Neuronal stem cell (in vitro differentiated cells): ENCODE measurements around the gene LGR4. TPM values are rescaled to one million over a fixed set of nuclear protein-coding genes. Genes with fewer than 3 reads are reported as not detected.
"Not testable (repeated sequence)": the region's sequence is repeated elsewhere in the genome, so short reads cannot be mapped to it uniquely, and the experiment has no call there.

Experiments
- DNase-seq: peaks from one replicate; pipeline ENCODE4 v3.0.0-alpha.2; 2013; ENCODE audit warnings: low spot score
- H2AFZ ChIP-seq: one replicate; pipeline ENCODE4 v1.6.1; 2013; ENCODE audit warnings: mild to moderate bottlenecking, low read length, inconsistent platforms
- H2AK5ac ChIP-seq: 2 replicates; pipeline ENCODE4 v1.6.1; 2013; ENCODE audit warnings: low read depth, mild to moderate bottlenecking, inconsistent platforms, low read length, moderate library complexity, mixed read lengths
- H2BK120ac ChIP-seq: 2 replicates; pipeline ENCODE4 v1.6.1; 2013; ENCODE audit warnings: low read depth, mild to moderate bottlenecking, inconsistent platforms, low read length, moderate library complexity, mixed read lengths
- H2BK12ac ChIP-seq: one replicate; pipeline ENCODE4 v1.6.1; 2013; ENCODE audit warnings: low read length, inconsistent platforms
- H2BK15ac ChIP-seq: 2 replicates; pipeline ENCODE4 v1.6.1; 2013; ENCODE audit warnings: mild to moderate bottlenecking, low read length, inconsistent platforms, mixed read lengths
- H2BK5ac ChIP-seq: one replicate; pipeline ENCODE4 v1.6.1; 2013; ENCODE audit warnings: inconsistent platforms, mild to moderate bottlenecking, low read length, moderate library complexity
- H3K14ac ChIP-seq: one replicate; pipeline ENCODE4 v1.6.1; 2013; ENCODE audit warnings: low read length, inconsistent platforms
- H3K18ac ChIP-seq: 2 replicates; pipeline ENCODE4 v1.6.1; 2013; ENCODE audit warnings: low read length, inconsistent platforms
- H3K23ac ChIP-seq: 2 replicates; pipeline ENCODE4 v1.6.1; 2013; ENCODE audit warnings: low read depth, mild to moderate bottlenecking, mixed read lengths, low read length, inconsistent platforms; ENCODE audit not compliant: poor library complexity
- H3K27ac ChIP-seq: replicated peaks from 3 replicates; pipeline ENCODE4 v1.5.1; 2013; ENCODE audit warnings: low read length, inconsistent platforms
- H3K27me3 ChIP-seq, 3 experiments: 2 replicates each; pipeline ENCODE4 v1.6.1; 2013; ENCODE audit warnings: low read length in 3 of 3, mild to moderate bottlenecking in 2 of 3, inconsistent platforms in 1 of 3, low read depth in 1 of 3, mixed read lengths in 1 of 3, moderate library complexity in 1 of 3; ENCODE audit not compliant: control insufficient read depth in 3 of 3, insufficient read depth in 3 of 3
- H3K36me3 ChIP-seq, 2 donors: replicated peaks in 1 of 2; 2 replicates each; pipeline ENCODE4 v1.6.1; 2013; ENCODE audit warnings: low read length in 2 of 2; ENCODE audit not compliant: control insufficient read depth in 2 of 2, insufficient read depth in 2 of 2
- H3K4ac ChIP-seq: 2 replicates; pipeline ENCODE4 v1.6.1; 2013; ENCODE audit warnings: inconsistent platforms, mild to moderate bottlenecking, low read length, moderate library complexity
- H3K4me1 ChIP-seq, 2 donors: 1 replicate in 1 of 2; 2 replicates in 1 of 2; pipeline ENCODE4 v1.6.1; 2013; ENCODE audit warnings: low read length in 2 of 2, low read depth in 1 of 2; ENCODE audit not compliant: control insufficient read depth in 2 of 2, insufficient read depth in 1 of 2
- H3K4me2 ChIP-seq: one replicate; pipeline ENCODE4 v1.6.1; 2013; ENCODE audit warnings: mild to moderate bottlenecking, low read length, inconsistent platforms; ENCODE audit not compliant: insufficient read depth, poor library complexity, severe bottlenecking
- H3K4me3 ChIP-seq, 2 donors: 2 replicates each; pipeline ENCODE4 v1.5.1; 2013; ENCODE audit warnings: low read length in 2 of 2, mild to moderate bottlenecking in 2 of 2, inconsistent platforms in 1 of 2, moderate library complexity in 1 of 2
- H3K79me1 ChIP-seq: one replicate; pipeline ENCODE4 v1.6.1; 2013; ENCODE audit warnings: low read depth, mild to moderate bottlenecking, inconsistent platforms, low read length, moderate library complexity
- H3K9ac ChIP-seq: one replicate; pipeline ENCODE4 v1.6.1; 2013; ENCODE audit warnings: mild to moderate bottlenecking, low read depth, low read length, inconsistent platforms; ENCODE audit not compliant: poor library complexity
- H3K9me3 ChIP-seq, 2 donors: replicated peaks in 1 of 2; 2 replicates each; pipeline versions ENCODE3 to v1.6.1; 2013; ENCODE audit warnings: low read length in 2 of 2, mild to moderate bottlenecking in 2 of 2, inconsistent platforms in 1 of 2, low read depth in 1 of 2, mixed read lengths in 1 of 2, moderate library complexity in 1 of 2; ENCODE audit not compliant: control insufficient read depth in 2 of 2, insufficient read depth in 1 of 2
- H4K8ac ChIP-seq: one replicate; pipeline ENCODE4 v1.6.1; 2013; ENCODE audit warnings: low read depth, mild to moderate bottlenecking, inconsistent platforms, low read length, moderate library complexity
- H4K91ac ChIP-seq: one replicate; pipeline ENCODE4 v1.6.1; 2013; ENCODE audit warnings: low read length, low read depth, mild to moderate bottlenecking, inconsistent platforms; ENCODE audit not compliant: poor library complexity
- whole genome bisulfite sequencing, 2 donors: extraction: QIAGEN DNeasy Blood & Tissue Kit; methylation state at CpG; one replicate each; pipeline ENCODE4 v1.1.7; 2013; ENCODE audit warnings: missing lambda C conversion rate in 2 of 2, mixed read lengths in 1 of 2; ENCODE audit not compliant: insufficient read length in 2 of 2, insufficient replicate concordance in 1 of 2; ENCODE audit errors: extremely low coverage in 2 of 2; 5-methylcytosine and 5-hydroxymethylcytosine counted together
- small RNA-seq: library from polyadenylated mRNA; stranded (forward); fragments of <200 nt; extraction: miRNeasy Mini kit (QIAGEN cat#:217004); gene quantifications from one replicate; pipeline ENCODE3, GENCODE V24; 2013; ENCODE audit not compliant: insufficient read depth

The LGR4 gene

GRCh38 chr11:27321340-27321739 lies 151.2 kb downstream of the LGR4 start:
- H4K91ac ChIP-seq, H3K4me3 ChIP-seq, H3K9me3 ChIP-seq, H3K14ac ChIP-seq, H3K4me2 ChIP-seq, H2BK12ac ChIP-seq, H2BK120ac ChIP-seq, H3K4ac ChIP-seq, H3K79me1 ChIP-seq, H3K18ac ChIP-seq, H3K9ac ChIP-seq, H3K36me3 ChIP-seq, H3K4me1 ChIP-seq, H4K8ac ChIP-seq, H2BK15ac ChIP-seq, H2BK5ac ChIP-seq, H2AK5ac ChIP-seq, H2AFZ ChIP-seq, H3K27me3 ChIP-seq, H3K27ac ChIP-seq, H3K23ac ChIP-seq, DNase-seq: not testable (repeated sequence)
- no CpG with 5 or more reads among the region's 10 CpGs for WGBS, 2 donors

GRCh38 chr11:27319072-27319471 lies 153.5 kb downstream of the LGR4 start:
- H3K18ac ChIP-seq: no peak overlapping the region
- H3K9ac ChIP-seq: no peak overlapping the region
- no peak overlapping the region for H2AFZ ChIP-seq
- H2BK5ac ChIP-seq: no peak overlapping the region
- H4K8ac ChIP-seq: no peak overlapping the region
- H4K91ac ChIP-seq: no peak overlapping the region
- no peak overlapping the region for H2BK12ac ChIP-seq
- no peaks in the 10 kb centered on the region for H3K79me1 ChIP-seq
- no CpG with 5 or more reads among the region's 2 CpGs for WGBS, 2 donors
- no peak overlapping the region for H3K4ac ChIP-seq
- H3K36me3 ChIP-seq: no peaks in the 10 kb centered on the region
- DNase-seq: no peak
- no peak overlapping the region for H3K4me3 ChIP-seq
- no peaks in the 10 kb centered on the region for H3K27me3 ChIP-seq
- H2AK5ac ChIP-seq: no peak overlapping the region
- no peak overlapping the region for H3K27ac ChIP-seq
- no peak overlapping the region for H3K23ac ChIP-seq
- H3K14ac ChIP-seq: no peak overlapping the region
- H3K4me2 ChIP-seq: no peak overlapping the region
- H3K9me3 ChIP-seq: peaks cover 0 to 6% of the 10 kb centered on the region in 2 donors
- H3K4me1 ChIP-seq: no peaks in the 10 kb centered on the region
- no peak overlapping the region for H2BK120ac ChIP-seq
- H2BK15ac ChIP-seq: no peak overlapping the region

- Histone ChIP-seq H3K27me3 (no peaks in the 10 kb centered on the region), H3K27ac (no peak overlapping the region), H3K18ac (no peak overlapping the region), H3K79me1 (no peaks in the 10 kb centered on the region), H3K4me2 (no peak overlapping the region), H2BK15ac (no peak overlapping the region), H2AK5ac (no peak overlapping the region), H3K36me3 (no peaks in the 10 kb centered on the region), H4K91ac (no peak overlapping the region), H3K9ac (no peak overlapping the region), H3K14ac (no peak overlapping the region), H3K4me1 (no peaks in the 10 kb centered on the region), H3K4me3 (no peak overlapping the region), H3K23ac (no peak overlapping the region), H3K4ac (no peak overlapping the region), H2BK120ac (no peak overlapping the region), H2AFZ (no peak overlapping the region), H3K9me3 (peaks cover 0 to 6% of the 10 kb centered on the region in 2 donors), H2BK12ac (no peak overlapping the region), H2BK5ac (no peak overlapping the region), H4K8ac (no peak overlapping the region)
- no peak for DNase-seq
- no CpG with 5 or more reads among the region's 2 CpGs for WGBS, 2 donors
Measured at GRCh38 chr11:27317751-27318150, 154.8 kb downstream of the LGR4 start.

Small RNAs within 50 kb of the gene (small RNA-seq; reads per million reads assigned to genes)
- not detected for gene AC100771.1
- not detected for gene MIR8087
- not detected for gene RNA5SP339
